NCI-H2196 (cell line): ENCODE results near the gene ITGA8.
"Not testable (repeated sequence)": the region's sequence is repeated elsewhere in the genome, so short reads cannot be mapped to it uniquely, and the experiment has no call there.

ENCODE experiments used
- DNase-seq: peaks from one replicate; lab custom pipeline; 2025; ENCODE audit not compliant: unreplicated experiment; lab: John Stamatoyannopoulos, UW

The ITGA8 gene

GRCh38 chr10:15510963-15511362 is 208.8 kb downstream of the ITGA8 start:
- no peak for DNase-seq

GRCh38 chr10:15505329-15505728 is 214.4 kb downstream of the ITGA8 start:
- DNase-seq = no peak

GRCh38 chr10:15504101-15504840 is 215.5 kb downstream of the ITGA8 start:
- no peak for DNase-seq

- DNase-seq = no peak
Observed at GRCh38 chr10:15494850-15495506, 224.7 kb downstream of the ITGA8 start.

- no peak for DNase-seq
Observed at GRCh38 chr10:15491856-15492642, 227.7 kb downstream of the ITGA8 start.

GRCh38 chr10:15489431-15489830 is 230.3 kb downstream of the ITGA8 start:
- no peak for DNase-seq

- DNase-seq = no peak
Observed at GRCh38 chr10:15487376-15487775, 232.3 kb downstream of the ITGA8 start.

- no peak for DNase-seq
Observed at GRCh38 chr10:15486404-15486803, 233.3 kb downstream of the ITGA8 start.

DNA sequence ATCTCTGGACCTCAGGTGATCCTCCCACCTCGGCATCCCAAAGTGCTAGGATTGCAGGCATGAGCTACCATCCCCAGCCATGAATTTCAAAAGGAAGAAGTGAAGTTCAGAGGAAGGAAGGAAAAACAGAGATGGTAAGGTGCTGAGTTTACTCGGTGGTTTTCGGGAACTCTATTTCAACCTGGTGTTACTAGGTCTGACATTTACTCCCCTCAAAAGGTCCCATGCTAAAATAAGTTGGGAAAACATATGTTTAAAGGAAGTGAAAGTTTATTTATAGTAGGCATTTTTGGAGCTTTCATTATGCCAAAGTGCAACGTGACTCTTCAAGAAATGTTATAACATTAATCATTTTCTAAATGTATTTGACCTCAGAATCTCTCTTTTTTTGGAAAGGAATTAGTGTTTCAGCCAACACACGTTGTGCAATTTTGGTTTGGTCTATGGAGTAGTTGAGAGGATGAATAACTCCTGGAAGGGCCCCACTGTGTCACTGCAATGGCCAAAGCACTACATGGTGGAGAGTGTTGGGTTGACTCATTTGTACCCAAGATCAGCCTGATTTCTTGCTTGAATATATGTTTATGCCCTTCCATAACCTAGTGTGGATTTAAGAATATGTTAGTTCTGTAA is 233.9 kb downstream of the ITGA8 start:
- no peak for DNase-seq

DNA sequence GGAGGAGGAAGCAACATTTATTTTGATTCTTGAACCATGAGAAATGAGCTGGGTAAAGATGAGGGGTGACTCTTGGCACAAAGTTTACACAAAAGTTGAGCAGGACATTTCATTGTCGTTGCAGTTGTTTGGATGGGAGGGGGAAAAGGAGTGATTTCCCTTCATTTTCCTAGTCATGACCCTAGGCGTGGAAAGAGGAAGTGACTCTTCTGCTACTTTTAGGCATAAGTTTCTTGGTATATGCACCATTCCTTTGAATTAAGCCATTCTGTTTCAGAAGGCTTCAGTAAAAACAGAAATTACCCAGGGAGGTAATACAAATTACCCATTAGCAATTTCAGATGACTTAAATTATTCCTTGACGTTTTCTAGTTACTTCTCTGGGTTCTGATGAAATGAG is 234.7 kb downstream of the ITGA8 start:
- DNase-seq = no peak

- no peak for DNase-seq
Observed at GRCh38 chr10:15484128-15484527, 235.6 kb downstream of the ITGA8 start.

DNA sequence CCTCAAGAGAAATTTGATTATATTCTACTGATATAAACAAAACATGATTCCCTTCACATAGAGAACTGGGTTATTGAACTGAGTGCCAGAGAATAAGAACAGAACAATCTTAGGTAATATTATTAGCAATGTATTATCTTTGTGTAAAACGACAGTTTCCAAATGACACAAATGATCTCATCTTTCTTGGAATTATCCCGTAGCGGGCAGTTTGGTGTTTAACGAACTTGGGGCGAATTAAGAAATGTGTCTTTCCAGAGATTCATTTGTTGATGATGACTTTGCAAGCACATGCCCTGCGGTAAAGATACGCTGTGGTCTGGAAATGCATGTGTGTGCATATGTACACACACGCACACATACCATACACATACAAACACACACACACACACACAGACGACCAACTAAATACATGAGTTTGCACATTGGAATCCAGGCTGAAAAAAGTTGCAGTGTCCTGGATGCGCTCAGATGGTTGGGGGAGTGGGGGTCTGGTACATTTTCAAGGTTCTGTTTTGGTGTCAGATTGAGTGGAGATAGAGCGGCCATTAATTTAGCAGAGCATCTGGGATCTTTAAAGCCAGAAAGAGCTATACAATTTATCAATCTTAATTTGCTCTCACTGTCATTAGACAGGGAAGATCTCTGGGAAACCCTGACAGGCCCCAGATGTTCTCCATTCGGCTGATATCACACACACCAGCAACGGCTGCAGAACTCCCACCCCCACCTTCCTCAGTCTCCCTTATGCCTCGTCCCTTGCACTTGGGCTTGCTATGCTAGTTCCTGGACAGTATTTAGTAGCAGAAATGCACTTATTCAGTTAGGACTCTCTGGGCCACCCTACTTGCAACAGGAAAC is 236.3 kb downstream of the ITGA8 start:
- no peak for DNase-seq

DNA sequence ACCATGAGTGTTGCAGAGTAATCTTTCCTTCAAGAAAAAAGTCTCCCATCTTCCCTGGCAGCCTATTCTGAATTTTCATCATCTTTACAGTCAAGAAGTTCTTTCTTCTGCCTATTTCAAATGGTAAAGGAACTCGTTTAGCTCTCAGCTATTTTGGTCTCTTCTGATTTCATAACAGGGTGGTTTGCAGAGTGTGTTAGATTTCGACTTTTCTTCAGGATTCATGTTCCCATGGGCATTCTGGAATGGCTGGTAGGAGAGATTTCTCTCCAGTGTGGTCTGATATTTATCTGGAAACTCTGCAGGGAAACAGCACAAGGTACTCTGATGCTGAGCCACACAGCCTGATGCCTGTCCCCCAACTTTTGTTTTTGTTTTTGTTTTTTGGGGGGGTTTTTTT is 237.6 kb downstream of the ITGA8 start:
- no peak for DNase-seq

DNA sequence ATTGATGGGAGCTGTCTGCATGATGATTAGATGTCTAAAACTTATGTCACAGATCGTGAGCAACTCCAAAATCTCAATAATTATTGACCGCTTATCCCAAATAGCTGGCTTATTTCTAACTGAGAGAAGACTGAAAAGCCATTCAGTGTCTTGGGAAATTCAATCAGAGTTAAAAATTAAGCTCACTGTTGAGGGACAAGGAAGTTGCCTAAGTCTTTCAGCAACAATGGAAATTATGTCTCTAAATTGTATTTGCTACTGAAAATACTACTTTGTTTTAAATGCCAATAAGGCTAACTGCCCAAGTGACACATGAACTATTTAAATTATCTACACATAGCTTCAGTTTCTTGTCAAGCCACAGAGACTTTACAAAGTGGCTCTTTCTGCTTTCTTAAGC is 240.8 kb downstream of the ITGA8 start:
- no peak for DNase-seq

- DNase-seq = no peak
Observed at GRCh38 chr10:15478429-15478828, 241.3 kb downstream of the ITGA8 start.

DNA sequence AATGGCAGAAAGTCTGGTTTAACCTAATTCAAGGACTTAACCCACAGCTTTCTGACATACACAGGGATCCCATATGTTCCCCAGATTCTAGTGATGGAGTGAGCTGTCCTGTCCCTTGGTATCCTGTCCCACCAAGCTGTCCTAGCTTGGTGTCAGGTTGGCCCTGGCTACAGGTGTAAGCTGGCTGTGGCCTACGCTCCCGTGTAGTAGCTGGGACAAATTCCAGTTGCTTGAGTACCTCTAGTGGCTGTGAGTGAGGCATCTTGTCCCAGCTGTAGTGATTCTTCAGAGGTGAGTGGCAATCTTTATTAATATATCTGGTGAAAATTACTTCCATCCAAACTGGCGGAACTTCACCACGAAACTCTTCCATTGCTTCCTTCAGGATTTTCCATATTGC is 243.4 kb downstream of the ITGA8 start:
- DNase-seq = no peak

DNA sequence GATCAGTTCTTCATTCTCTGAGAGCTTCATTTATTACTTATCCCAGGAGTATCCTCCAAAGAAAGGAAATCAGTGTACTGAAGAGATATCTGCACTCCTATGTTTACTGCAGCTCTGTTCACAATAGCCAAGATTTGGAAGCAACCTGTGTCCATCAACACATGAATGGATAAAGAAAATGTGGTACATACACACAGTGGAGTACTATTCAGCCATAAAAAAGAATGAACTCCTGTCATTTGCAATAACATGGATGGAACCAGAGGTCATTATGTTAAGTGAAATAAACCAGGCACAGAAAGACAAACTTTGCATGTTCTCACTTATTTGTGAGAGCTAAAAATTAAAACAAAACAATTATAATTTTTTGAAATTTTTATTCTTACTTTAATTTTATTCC is 244.3 kb downstream of the ITGA8 start:
- not testable (repeated sequence) for DNase-seq

DNA sequence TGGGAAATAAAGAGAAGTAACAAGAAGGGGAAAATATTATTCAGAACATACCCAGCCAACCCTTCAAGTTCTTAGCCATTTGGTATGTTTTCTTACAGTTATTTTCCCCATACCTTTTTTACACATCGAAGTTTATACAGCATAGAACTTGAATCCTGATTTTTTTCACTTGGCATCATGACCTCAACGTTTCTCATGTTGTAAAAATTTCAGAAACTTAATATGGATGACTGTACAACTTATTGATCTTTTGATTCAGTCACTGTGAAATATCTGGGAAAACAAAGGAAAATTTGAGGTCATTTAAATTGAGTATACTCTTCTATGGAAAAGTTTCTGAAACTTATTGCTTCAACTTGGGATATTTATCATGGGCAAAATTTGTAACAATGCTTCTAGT is 245.1 kb downstream of the ITGA8 start:
- no peak for DNase-seq

DNA sequence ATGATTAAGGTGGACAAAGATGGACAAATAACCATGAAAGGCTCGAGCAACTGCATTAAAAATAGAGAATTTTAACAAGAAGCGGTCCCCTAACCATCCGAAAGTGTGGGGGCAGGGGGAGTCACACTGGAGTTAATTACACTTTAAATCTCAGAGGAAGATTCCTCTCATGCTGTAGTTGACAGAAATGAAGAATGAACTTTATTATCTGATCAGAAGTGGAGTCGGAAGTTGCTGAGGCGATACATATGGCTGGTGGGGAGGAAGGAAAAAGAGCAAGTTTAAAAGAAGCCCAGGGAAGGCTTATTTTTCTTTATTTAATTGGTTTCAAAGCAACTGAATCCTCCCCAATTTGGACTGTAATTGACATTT is 246.3 kb downstream of the ITGA8 start:
- no peak for DNase-seq
